Mesodermal cell (in vitro differentiated cells): ENCODE data around the gene VIT.
"Not testable (repeated sequence)": the region's sequence is repeated elsewhere in the genome, so short reads cannot be mapped to it uniquely, and the experiment has no call there.

Experiments used
- H3K27ac ChIP-seq: 2 replicates; pipeline ENCODE4 v1.7.0; 2013; ENCODE audit warnings: mild to moderate bottlenecking, low read depth, low read length, moderate library complexity; ENCODE audit not compliant: severe bottlenecking
- H3K36me3 ChIP-seq: 2 replicates; pipeline ENCODE4 v1.7.1; 2013; ENCODE audit warnings: mild to moderate bottlenecking, low read length, moderate library complexity; ENCODE audit not compliant: control insufficient read depth, insufficient read depth
- H3K4me1 ChIP-seq: one replicate; pipeline ENCODE4 v1.7.1; 2013; ENCODE audit warnings: mild to moderate bottlenecking, low read length; ENCODE audit not compliant: insufficient read depth, control insufficient read depth, poor library complexity, severe bottlenecking
- H3K4me3 ChIP-seq: 2 replicates; pipeline ENCODE4 v1.7.0; 2013; ENCODE audit warnings: low read length, control low read depth, mild to moderate bottlenecking; ENCODE audit not compliant: insufficient read depth, poor library complexity, severe bottlenecking; ENCODE audit errors: extremely low read depth
- H3K9me3 ChIP-seq: 2 replicates; pipeline ENCODE4 v1.7.1; 2013; ENCODE audit warnings: mild to moderate bottlenecking, low read length, moderate library complexity; ENCODE audit not compliant: control insufficient read depth
- WGBS, 2 experiments: methylation state at CpG; one replicate each; pipeline ENCODE4 v1.1.5; 2013; ENCODE audit warnings: missing lambda C conversion rate in 2 of 2; ENCODE audit not compliant: insufficient coverage in 2 of 2; 5-methylcytosine and 5-hydroxymethylcytosine counted together

Gene VIT

DNA sequence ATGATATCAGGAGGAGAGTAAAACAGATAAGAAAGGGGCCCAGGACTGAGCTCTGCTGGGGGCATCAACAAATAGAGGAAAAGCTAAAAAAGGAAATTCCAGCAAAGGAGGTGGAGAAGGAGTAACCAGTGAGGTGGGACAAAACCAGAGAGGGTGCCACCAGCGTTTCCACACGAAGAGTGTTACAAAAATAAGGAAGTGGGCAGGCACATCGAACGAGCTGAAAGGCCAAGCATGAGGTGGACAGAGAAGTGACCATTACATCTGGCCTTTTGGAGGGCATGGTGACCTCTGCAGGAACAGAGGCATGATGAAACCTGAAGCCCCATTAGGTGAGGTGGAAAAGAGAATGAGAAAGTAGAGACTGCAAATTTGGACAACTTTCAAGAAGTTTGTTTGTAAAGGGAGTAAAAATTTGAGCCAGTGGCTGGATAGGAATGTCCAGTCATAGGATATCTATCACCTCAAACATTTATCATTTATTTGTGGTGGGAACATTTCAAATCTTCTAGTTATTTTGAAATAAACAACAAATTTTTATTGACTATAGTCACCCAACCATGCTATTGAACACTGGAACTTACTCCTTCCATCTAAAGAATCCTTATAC is 18.4 kb upstream of the VIT start:
- no peak overlapping the region for H3K4me3 ChIP-seq

DNA sequence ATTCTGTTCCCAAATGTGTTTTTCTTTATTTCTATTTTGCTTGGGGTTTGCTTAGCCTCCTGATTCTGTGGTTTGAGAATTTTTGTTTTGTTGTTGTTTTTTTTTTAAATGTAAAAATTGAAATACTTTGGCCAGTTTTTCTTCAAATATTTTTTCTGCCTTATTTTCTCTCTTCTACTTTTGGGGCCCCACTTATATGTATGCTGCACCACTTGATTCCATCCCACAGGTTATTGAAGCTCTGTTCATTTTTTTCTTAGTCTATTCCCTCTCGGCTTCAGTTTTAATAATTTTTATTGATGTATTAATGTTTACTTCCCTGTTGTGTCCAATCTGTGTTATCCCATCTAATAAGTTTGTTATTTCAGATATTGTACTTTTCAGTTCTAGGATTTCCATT is 17.7 kb upstream of the VIT start:
- no CpG with 5 or more reads among the region's 1 CpG for WGBS, 2 experiments

More for the DNA sequence above, 18.4 kb upstream of the VIT start:
- WGBS, 2 experiments, result 82 to 91% methylated on average over 4 of the region's 4 CpGs
- no peaks in the 10 kb centered on the region for H3K36me3 ChIP-seq
- no peaks in the 10 kb centered on the region for H3K9me3 ChIP-seq
- no peak overlapping the region for H3K27ac ChIP-seq
- no peaks in the 10 kb centered on the region for H3K4me1 ChIP-seq

DNA sequence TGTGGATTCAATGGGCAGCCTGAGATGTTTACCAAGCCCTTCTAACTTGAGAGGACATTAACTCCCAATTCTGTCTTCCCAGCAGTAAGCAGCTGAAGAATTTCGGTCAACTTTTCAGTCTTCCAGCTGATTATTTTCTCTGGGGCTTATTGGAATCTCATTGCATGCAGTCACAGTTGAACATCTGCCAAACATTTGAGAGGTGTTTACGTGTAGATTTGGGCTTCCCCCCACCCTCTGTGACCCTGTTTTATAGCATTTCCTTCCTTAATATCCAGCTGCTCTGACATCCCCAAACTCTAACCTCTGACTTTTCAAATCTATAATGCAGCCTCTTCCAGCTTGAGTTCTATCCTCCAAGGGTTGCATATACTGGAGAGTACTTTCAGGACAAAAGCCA is 16.5 kb upstream of the VIT start:
- Histone ChIP-seq H3K4me3 (no peak overlapping the region), H3K36me3 (no peaks in the 10 kb centered on the region), H3K9me3 (no peaks in the 10 kb centered on the region), H3K4me1 (no peaks in the 10 kb centered on the region), H3K27ac (no peak overlapping the region)
- WGBS, 2 experiments, result 50 to 100% methylated on average over 1 to 2 of the region's 2 CpGs

More for the DNA sequence above, 17.7 kb upstream of the VIT start:
- no peaks in the 10 kb centered on the region for H3K4me1 ChIP-seq
- no peak overlapping the region for H3K4me3 ChIP-seq
- H3K27ac ChIP-seq, result no peak overlapping the region
- H3K9me3 ChIP-seq, result no peaks in the 10 kb centered on the region
- H3K36me3 ChIP-seq, result no peaks in the 10 kb centered on the region

DNA sequence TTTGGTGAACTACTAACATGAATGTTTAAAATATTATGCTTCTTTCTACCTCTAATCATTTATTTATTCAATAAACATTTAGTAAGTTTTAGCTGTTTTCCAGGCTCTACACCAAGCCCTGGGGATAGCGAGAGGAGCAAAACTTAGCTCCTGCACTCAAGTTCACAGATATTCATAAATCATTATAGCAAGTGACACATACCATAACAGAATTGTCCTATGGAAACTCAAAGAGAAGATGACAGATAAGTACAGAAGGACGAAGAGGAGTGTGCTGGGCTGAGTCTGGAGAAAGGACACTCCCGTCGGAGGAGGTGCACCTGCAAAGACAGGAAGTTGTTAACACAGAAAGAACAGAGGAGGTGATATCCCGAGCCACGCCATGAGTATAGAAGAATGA is 13.9 kb upstream of the VIT start:
- Histone ChIP-seq H3K9me3 (no peaks in the 10 kb centered on the region), H3K36me3 (no peaks in the 10 kb centered on the region), H3K4me3 (no peak overlapping the region), H3K27ac (no peak overlapping the region), H3K4me1 (no peaks in the 10 kb centered on the region)
- 90% methylated on average over 5 of the region's 6 CpGs for WGBS, 2 experiments

DNA sequence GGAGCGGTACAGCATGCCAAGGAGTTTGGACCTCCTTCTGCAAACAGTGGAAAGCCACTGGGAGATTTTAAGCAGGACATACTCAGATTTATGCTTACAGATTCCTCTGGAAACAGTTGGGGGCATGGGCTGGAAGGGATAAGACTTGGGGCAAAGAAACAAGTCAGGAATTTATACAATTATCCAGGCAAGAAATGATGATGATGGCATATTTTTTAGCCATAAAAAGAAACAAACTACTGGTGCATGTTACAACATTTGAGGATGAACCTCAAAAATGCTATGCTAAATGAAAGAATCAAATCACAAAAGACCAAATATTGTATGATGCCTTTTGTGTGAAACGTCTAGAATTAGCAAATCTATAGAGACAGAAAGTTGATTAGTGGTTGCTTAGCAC is 13.5 kb upstream of the VIT start:
- WGBS, 2 experiments, result 44 to 50% methylated on average over 2 of the region's 2 CpGs
- Histone ChIP-seq H3K4me1 (no peaks in the 10 kb centered on the region), H3K36me3 (no peaks in the 10 kb centered on the region), H3K27ac (no peak overlapping the region), H3K4me3 (no peak overlapping the region), H3K9me3 (no peaks in the 10 kb centered on the region)

DNA sequence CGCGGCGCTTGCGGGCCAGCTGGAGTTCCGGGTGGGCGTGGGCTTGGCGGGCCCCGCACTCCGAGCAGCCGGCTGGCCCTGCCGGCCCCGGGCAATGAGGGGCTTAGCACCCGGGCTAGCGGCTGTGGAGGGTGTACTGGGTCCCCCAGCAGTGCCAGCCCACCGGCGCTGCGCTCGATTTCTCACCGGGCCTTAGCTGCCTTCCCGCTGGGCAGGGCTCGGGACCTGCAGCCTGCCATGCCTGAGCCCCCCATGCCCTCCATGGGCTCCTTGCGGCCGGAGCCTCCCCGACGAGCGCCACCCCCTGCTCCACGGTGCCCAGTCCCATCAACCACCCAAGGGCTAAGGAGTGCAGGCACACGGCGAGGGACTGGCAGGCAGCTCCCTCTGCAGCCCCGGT is 8.2 kb upstream of the VIT start:
- H3K9me3 ChIP-seq, H3K4me1 ChIP-seq, H3K27ac ChIP-seq, H3K36me3 ChIP-seq, H3K4me3 ChIP-seq: not testable (repeated sequence)
- 96 to 100% methylated on average over 9 to 24 of the region's 30 CpGs for WGBS, 2 experiments

DNA sequence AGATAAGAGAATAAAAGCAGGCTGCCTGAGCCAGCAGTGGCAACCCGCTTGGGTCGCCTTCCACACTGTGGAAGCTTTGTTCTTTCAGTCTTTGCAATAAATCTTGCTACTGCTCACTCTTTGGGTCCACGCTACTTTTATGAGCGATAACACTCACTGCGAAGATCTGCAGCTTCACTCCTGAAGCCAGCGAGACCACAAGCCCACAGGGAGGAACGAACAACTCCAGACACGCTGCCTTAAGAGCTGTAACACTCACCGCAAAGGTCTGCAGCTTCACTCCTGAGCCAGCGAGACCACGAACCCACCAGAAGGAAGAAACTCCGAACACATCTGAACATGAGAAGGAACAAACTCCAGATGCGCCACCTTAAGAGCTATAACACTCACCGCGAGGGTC is 7.5 kb upstream of the VIT start:
- H3K4me1 ChIP-seq, H3K4me3 ChIP-seq, H3K27ac ChIP-seq, H3K9me3 ChIP-seq, H3K36me3 ChIP-seq: not testable (repeated sequence)
- WGBS, 2 experiments, result 90 to 93% methylated on average over 8 to 15 of the region's 15 CpGs

DNA sequence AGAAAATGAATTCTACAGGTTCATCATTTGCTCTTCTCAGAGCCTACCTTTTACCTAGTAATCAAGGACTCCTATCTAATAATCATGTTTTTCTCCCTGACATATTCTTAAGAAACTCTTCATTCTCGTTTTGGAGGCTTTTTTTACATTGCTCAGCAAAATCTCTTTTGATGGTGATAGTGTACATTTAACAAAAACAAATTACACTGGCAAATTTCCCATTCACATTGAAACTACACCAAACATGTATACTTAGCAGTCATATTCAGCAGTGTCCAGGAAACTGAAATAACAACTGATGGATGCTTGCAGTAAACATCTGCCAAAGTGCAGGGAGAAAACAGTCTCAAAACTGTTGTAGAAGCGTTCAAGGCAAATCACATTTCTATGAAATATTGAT is 4.4 kb upstream of the VIT start:
- Histone ChIP-seq H3K4me1 (peaks cover 8% of the 10 kb centered on the region), H3K4me3 (no peak overlapping the region), H3K27ac (no peak overlapping the region), H3K36me3 (no peaks in the 10 kb centered on the region), H3K9me3 (no peaks in the 10 kb centered on the region)
- whole genome bisulfite sequencing, 2 experiments, result 100% methylated on average over 1 of the region's 2 CpGs

DNA sequence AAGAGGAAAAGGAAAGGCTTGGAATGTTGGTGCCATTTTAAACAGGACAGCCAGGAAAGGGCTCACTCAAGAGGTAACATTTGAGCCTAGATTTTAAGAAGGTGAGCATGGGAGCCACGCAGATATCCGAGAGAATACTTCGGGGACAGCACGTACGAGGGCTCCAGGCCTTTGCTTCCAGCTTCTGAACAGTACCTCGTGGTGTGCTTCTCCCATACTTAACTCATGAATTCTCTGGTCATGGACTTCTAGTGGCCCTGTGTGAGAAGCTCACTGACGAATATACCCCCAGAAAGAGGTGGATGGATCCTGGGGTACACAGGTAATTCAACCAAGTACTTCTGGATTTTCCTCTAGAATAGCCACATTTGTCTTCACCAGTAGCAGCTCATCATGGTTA is 2.7 kb upstream of the VIT start:
- peaks cover 15% of the 10 kb centered on the region for H3K4me1 ChIP-seq
- 92 to 94% methylated on average over 7 of the region's 7 CpGs for WGBS, 2 experiments
- no peaks in the 10 kb centered on the region for H3K9me3 ChIP-seq
- no peaks in the 10 kb centered on the region for H3K36me3 ChIP-seq
- H3K27ac ChIP-seq, result no peak overlapping the region
- no peak overlapping the region for H3K4me3 ChIP-seq

DNA sequence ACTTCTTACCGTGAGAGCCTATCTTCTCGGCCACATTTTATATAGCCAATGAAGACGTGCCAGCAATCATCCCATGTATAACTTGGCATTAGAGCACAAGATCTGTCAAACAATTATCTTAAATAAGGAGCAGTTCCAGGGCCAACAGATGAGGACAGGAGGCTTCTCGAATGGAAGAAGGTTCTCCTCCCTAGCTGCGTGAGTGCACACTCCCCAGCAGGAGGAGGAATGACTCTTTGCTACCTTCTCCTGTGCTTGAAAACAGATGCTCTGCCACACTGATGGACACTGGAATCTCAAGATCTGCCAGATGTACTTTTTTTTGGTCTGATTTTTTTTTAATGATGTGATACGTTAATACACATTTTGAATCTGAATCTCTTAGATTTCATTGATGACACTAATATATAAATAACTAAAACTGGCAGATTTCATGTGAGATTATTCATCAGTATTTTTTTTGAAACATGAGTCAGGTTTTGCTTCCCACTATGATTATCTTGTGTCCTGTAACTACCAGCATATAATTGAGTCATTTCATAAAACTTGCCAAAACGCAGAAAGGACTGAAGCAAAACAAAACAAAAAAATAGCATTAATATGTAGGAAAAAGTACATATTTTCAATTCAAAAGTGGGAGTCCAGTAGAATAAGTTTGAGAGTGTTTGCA is 626 bp upstream of the VIT start:
- H3K27ac ChIP-seq, result no peak overlapping the region
- no peaks in the 10 kb centered on the region for H3K36me3 ChIP-seq
- H3K4me3 ChIP-seq, result no peak overlapping the region
- H3K4me1 ChIP-seq, result peaks cover 20% of the 10 kb centered on the region
- WGBS, 2 experiments, result 87% methylated on average over 4 to 5 of the region's 7 CpGs
- H3K9me3 ChIP-seq, result no peaks in the 10 kb centered on the region

DNA sequence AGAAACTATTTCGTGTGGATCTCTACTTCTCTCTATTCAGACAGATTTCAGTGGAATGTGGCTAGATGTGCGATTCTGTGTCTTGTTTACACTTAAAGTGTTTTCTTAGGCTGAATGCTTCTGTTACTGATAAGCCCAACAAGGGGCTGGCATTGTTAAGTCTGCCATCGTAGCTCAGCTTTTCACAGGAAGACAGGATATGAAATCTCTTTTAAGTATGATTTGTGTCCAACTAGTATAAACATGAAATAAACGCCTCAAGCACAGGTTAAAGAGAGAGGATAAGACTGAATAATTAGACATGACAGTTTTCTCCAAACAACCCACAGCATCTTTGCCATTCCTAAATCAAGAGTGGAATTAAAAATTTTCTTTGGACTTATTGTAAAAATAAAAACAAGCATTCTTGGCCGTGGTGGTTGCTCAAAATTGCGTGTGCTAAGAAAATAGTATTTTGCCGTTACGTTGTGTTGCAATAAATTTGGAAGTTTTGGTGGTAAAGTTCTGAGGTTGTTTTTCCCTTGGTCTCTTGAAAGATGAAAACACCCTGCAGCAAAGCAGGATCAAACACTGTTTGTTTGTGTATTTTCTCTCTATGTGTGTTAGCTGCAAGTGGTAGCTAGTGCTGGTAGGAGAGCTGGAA is 1.0 kb downstream of the VIT start:
- WGBS, 2 experiments, result 71 to 84% methylated on average over 4 to 5 of the region's 8 CpGs
- Histone ChIP-seq H3K4me3 (peak overlapping the region; percentile 16), H3K4me1 (peaks cover 34% of the 10 kb centered on the region), H3K9me3 (no peaks in the 10 kb centered on the region), H3K27ac (peak overlapping the region; percentile 78), H3K36me3 (no peaks in the 10 kb centered on the region)
